ENCODE data around the gene ESRRG.
"Not testable (repeated sequence)": the region's sequence is repeated elsewhere in the genome, so short reads cannot be mapped to it uniquely, and the experiment has no call there.

ESRRG gene

GRCh38 chr1:216560527-216560926 lies 162.7 kb downstream of the ESRRG start:
- no peak for DNase-seq

DNA sequence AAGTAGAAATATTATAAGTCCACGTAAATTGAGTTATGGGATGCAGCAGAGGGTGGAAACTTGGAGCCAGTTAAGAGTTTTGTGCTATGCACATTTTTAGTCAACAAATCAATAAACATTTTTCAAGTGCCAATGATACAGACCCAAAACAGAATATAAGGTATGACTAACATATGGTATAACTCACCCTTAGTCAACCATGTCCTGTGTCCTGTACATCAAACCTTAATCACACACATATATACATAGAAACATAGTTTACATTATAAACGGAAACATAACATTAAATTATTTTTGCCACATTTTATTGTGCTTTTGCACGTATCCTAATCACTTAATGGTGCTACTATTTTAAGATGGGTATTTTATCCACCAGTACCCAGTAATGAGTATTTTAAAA lies 163.9 kb downstream of the ESRRG start:
- DNase-seq = no peak

DNA sequence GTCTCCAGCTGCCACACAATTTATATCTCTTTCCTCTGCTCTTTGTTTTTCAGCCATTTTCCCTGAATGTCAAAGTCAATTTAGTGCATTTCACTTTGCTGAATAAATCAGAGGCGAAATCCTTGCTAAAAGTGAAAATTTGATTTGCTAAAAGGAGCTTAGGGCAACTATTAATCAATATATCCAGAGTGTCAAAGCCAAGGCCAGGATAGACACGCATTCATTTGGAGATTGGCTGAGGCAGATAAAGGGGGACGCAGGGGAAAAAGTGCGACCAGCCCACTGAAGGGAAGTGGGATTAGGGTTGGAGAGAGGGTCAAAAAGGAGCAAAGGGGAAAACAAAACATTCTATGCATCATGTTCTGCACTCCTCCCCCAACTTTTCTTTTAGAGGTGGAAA lies 167.6 kb downstream of the ESRRG start:
- no peak for DNase-seq

DNA sequence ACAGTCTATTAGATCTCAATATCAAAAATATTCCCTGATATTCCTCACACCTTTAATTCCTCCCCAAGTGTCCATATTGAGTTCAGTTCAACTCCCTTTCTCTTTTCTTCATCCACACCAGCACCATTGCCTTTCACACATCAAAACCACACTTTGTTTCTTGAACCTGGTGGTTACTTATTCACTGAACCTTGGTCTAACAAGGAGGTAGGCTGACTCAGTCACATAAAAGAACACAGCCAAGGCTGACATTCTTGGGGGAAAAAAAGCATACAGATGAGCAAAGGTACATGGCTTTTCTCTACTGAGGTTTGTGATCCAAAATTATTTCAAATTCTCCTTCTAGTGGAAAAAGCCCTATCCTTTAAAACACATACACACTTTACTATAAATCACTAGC lies 168.3 kb downstream of the ESRRG start:
- DNase-seq = no peak

DNA sequence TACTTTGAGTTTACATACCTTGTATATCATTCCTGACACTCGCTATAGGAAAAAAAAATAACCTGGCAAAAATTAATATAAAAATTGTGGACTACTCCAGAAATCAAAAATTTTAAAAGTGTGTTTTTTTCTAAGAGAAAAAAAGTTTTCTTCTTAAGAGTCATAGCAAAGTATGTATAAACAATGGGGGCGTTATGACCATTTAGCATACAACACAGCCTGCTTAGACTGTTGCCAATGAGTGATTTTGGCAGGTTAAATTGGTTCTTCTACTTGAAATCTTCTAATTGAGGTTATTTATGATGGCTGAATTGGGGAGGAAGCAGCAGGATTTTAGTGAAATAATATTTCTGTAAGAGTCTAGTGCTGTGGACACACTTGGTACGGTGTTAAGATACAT lies 169.5 kb downstream of the ESRRG start:
- no peak for DNase-seq

- DNase-seq = no peak
These were observed 170.2 kb downstream of the ESRRG start for GRCh38 chr1:216553040-216553439.

GRCh38 chr1:216549796-216550195 lies 173.4 kb downstream of the ESRRG start:
- no peak for DNase-seq

GRCh38 chr1:216542741-216543140 lies 180.5 kb downstream of the ESRRG start:
- no peak for DNase-seq

DNA sequence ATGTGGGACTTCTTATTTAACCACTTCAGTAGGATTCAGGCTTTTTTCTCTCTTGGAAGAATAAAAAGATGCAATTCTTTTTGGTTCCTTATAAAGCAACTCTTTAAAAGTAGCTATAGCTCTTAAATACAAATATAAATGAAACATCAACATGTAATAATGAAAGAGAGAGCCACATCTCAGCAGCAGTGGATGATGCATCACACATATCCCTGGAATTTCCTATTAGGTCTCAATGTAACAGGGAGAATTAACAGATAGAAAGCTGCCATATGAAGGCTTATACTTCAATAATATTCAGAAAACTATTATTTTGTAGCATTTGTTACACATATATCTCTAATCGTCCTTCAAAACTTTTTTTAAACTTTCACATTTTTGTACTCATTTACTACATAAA lies 181.0 kb downstream of the ESRRG start:
- no peak for DNase-seq

DNA sequence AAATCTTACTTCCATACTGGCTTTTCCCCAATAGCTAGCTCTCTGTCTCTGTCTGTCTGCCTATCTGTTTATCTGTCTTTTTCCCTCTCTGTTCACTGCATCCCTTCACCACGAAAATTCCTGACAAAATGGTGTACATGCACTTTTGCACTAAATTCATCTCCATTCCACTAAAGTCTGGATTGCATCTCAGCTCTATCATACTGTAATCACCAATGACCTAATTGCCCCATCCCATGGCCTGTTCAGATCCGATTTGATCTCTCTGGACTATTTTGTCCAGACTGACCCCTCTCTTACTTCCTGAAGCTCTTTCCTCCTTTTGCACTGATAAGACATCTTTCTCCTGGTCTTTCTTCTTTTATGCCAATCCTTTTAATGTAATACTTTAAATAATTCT lies 187.5 kb downstream of the ESRRG start:
- no peak for DNase-seq

DNA sequence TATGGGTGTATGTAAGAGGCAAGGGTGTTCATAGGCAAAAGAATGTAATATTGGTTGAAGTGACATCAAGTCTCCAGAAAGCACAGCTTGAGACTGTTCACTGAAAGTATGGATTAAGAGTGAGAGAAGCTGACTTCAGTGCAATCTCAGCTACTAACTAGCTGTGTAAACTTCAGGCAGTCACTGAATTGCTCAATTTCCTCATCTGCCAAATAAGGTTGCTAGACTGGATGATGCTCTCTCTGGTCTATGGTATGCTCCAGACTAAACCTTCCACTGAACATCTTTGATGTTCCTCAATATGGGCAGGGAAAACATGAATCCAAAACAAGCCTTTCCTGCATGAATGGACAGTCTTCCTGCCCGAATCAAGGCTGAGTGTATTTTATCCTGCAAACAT lies 188.2 kb downstream of the ESRRG start:
- no peak for DNase-seq

DNA sequence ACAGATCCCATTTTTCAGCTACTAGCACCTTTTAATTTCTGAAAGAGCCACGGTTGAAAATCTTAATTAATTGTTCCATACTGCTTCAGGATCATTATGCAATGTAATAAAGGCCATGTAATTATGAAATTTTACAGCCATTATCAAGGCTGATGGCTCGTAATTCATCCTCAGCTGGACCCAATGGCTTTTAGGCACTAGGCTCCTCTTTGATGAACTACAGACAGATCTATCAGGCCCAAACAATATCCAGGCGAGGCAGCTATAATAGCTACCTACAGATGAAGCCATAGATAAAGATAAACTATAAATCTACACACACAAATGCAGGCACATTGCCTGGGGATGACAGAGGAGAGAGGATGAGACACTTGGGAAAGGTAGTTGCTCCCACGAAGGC lies 189.5 kb downstream of the ESRRG start:
- no peak for DNase-seq

- DNase-seq = no peak
These were observed 190.9 kb downstream of the ESRRG start for GRCh38 chr1:216532251-216532798.

- no peak for DNase-seq
These were observed 191.7 kb downstream of the ESRRG start for GRCh38 chr1:216531263-216532239.

GRCh38 chr1:216529851-216530250 lies 193.4 kb downstream of the ESRRG start:
- not testable (repeated sequence) for DNase-seq

DNA sequence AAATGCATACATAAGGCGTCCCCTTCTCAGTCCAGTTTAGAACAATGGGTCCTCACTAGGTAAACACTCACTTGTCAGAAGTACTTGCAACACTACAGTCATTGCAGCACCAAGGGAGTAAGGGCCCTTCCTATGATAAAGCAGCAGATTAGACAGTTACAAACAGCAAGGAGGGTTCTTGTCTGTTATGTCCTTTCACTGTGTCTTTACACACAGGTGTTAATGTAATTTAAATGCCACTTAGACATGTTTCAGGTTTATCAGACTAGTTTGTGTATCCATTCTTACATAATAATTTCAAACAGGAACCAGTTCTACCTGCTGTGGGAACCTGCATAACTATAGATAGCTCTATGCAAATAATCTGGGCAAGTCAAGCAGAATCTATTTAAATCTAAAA lies 194.4 kb downstream of the ESRRG start:
- DNase-seq = no peak

- DNase-seq = no peak
These were observed 199.6 kb downstream of the ESRRG start for GRCh38 chr1:216523449-216524190.

- no peak for DNase-seq
These were observed 200.2 kb downstream of the ESRRG start for GRCh38 chr1:216523043-216523442.

GRCh38 chr1:216521477-216521876 lies 201.8 kb downstream of the ESRRG start:
- no peak for DNase-seq

GRCh38 chr1:216518844-216519627 lies 204.2 kb downstream of the ESRRG start:
- DNase-seq = no peak

- no peak for DNase-seq
These were observed 220.6 kb downstream of the ESRRG start for GRCh38 chr1:216502528-216503162.

- no peak for DNase-seq
These were observed 222.8 kb downstream of the ESRRG start for GRCh38 chr1:216500273-216500967.

All from CD4-positive, alpha-beta T cell treated with Interleukin-17A for 4 hours (primary cell).